Fibroblast of skin of back (primary cell): ENCODE results near the gene SH2B3. TPM values are rescaled to one million over a fixed set of nuclear protein-coding genes. Genes with fewer than 3 reads are reported as not detected.
"Not testable (repeated sequence)": the region's sequence is repeated elsewhere in the genome, so short reads cannot be mapped to it uniquely, and the experiment has no call there.

Experiments used
- DNase-seq: peaks from one replicate; pipeline ENCODE4 v3.0.0-alpha.2; 2013
- polyA plus RNA-seq, 2 experiments: library from polyadenylated mRNA; unstranded; fragments of 120-200 nt; gene quantifications; one replicate each; pipeline ENCODE4 v1.2.1, GENCODE V29; 2013; ENCODE audit not compliant: insufficient read length in 2 of 2

SH2B3 gene
- 38.8 TPM for polyA plus RNA-seq (2013, experiment 1 of 2; ENCODE audit: insufficient read length)
- 16.5 TPM for polyA plus RNA-seq (2013, experiment 2 of 2; ENCODE audit: insufficient read length)

GRCh38 chr12:111405859-111406473 lies at the start of gene SH2B3:
SH2B3 (plus strand) TSS chr12:111405923; CDS start chr12:111418146, 12,223 bp downstream.
- peak; percentile 75 for DNase-seq

- DNase-seq: peak; percentile 20
Observed at GRCh38 chr12:111359231-111359913, 46.4 kb upstream of the SH2B3 start.

GRCh38 chr12:111359914-111360276 lies 45.8 kb upstream of the SH2B3 start:
- no peak for DNase-seq

- no peak for DNase-seq
Observed at GRCh38 chr12:111360325-111360930, 45.3 kb upstream of the SH2B3 start.

- DNase-seq: no peak
Observed at GRCh38 chr12:111361073-111361716, 44.5 kb upstream of the SH2B3 start.

- no peak for DNase-seq
Observed at GRCh38 chr12:111361717-111362576, 43.8 kb upstream of the SH2B3 start.

GRCh38 chr12:111362687-111363475 lies 42.8 kb upstream of the SH2B3 start:
- no peak for DNase-seq

- DNase-seq: peak; percentile 49
Observed at GRCh38 chr12:111363578-111363977, 42.1 kb upstream of the SH2B3 start.

GRCh38 chr12:111366075-111366474 lies 39.6 kb upstream of the SH2B3 start:
- no peak for DNase-seq

- no peak for DNase-seq
Observed at GRCh38 chr12:111366583-111366982, 39.1 kb upstream of the SH2B3 start.

GRCh38 chr12:111367661-111368221 lies 38.0 kb upstream of the SH2B3 start:
- DNase-seq: no peak

- no peak for DNase-seq
Observed at GRCh38 chr12:111368291-111368787, 37.4 kb upstream of the SH2B3 start.

GRCh38 chr12:111368788-111369495 lies 36.8 kb upstream of the SH2B3 start, which contains the start of gene PHETA1:
PHETA1 (minus strand) TSS chr12:111369095; CDS start chr12:111363427, 5,668 bp downstream.
- DNase-seq: peak; percentile 87

- no peak for DNase-seq
Observed at GRCh38 chr12:111369496-111370220, 36.1 kb upstream of the SH2B3 start.

- DNase-seq: not testable (repeated sequence)
Observed at GRCh38 chr12:111373231-111373630, 32.5 kb upstream of the SH2B3 start.

- no peak for DNase-seq
Observed at GRCh38 chr12:111377440-111377839, 28.3 kb upstream of the SH2B3 start.

- DNase-seq: no peak
Observed at GRCh38 chr12:111379942-111380554, 25.7 kb upstream of the SH2B3 start.

- DNase-seq: no peak
Observed at GRCh38 chr12:111384596-111384995, 21.1 kb upstream of the SH2B3 start.

- peak; percentile 54 for DNase-seq
Observed at GRCh38 chr12:111386885-111387284, 18.8 kb upstream of the SH2B3 start.
